Measurements from ENCODE around the gene VAV2.

VAV2 gene

GRCh38 chr9:133876836-133877235 lies 115.3 kb downstream of the VAV2 start:
- DNase-seq: no peak

- DNase-seq: no peak
Observed at GRCh38 chr9:133876144-133876543, 116.0 kb downstream of the VAV2 start.

- DNase-seq: no peak
Observed at GRCh38 chr9:133875131-133875530, 117.0 kb downstream of the VAV2 start.

GRCh38 chr9:133874659-133875058 lies 117.5 kb downstream of the VAV2 start:
- DNase-seq: no peak

- no peak for DNase-seq
Observed at GRCh38 chr9:133874060-133874657, 118.0 kb downstream of the VAV2 start.

GRCh38 chr9:133873461-133873891 lies 118.6 kb downstream of the VAV2 start:
- peak in 8 of 51 donors; percentile 17 to 40 (median 28) for DNase-seq

- DNase-seq: no peak
Observed at GRCh38 chr9:133873009-133873408, 119.1 kb downstream of the VAV2 start.

GRCh38 chr9:133870598-133871595 lies 121.2 kb downstream of the VAV2 start:
- DNase-seq: no peak

- no peak for DNase-seq
Observed at GRCh38 chr9:133869674-133870405, 122.3 kb downstream of the VAV2 start.

GRCh38 chr9:133868203-133868602 lies 123.9 kb downstream of the VAV2 start:
- DNase-seq: no peak

GRCh38 chr9:133866946-133867345 lies 125.2 kb downstream of the VAV2 start:
- DNase-seq: no peak

- no peak for DNase-seq
Observed at GRCh38 chr9:133864011-133864410, 128.1 kb downstream of the VAV2 start.

- peak in 2 of 51 donors; percentile 21 to 24 for DNase-seq
Observed at GRCh38 chr9:133863257-133863592, 128.9 kb downstream of the VAV2 start.

- DNase-seq: peak in 27 of 51 donors; percentile 9 to 79 (median 52)
Observed at GRCh38 chr9:133862585-133863256, 129.4 kb downstream of the VAV2 start.

- no peak for DNase-seq
Observed at GRCh38 chr9:133861692-133862091, 130.4 kb downstream of the VAV2 start.

- DNase-seq: no peak
Observed at GRCh38 chr9:133861086-133861485, 131.0 kb downstream of the VAV2 start.

GRCh38 chr9:133858771-133859170 lies 133.4 kb downstream of the VAV2 start:
- DNase-seq: no peak

- no peak for DNase-seq
Observed at GRCh38 chr9:133857639-133858038, 134.5 kb downstream of the VAV2 start.

GRCh38 chr9:133856798-133857197 lies 135.3 kb downstream of the VAV2 start:
- no peak for DNase-seq

- DNase-seq: no peak
Observed at GRCh38 chr9:133855802-133856521, 136.2 kb downstream of the VAV2 start.

- no peak for DNase-seq
Observed at GRCh38 chr9:133855371-133855770, 136.8 kb downstream of the VAV2 start.
